RPMI8226 (cell line): ENCODE data around the gene SLC7A11.
A peak's percentile ranks its signal among the peaks of the same experiment; 100 is the strongest.

Experiments
- DNase-seq: peaks from one replicate; pipeline ENCODE4 v3.0.0-alpha.2; 2015

Gene SLC7A11

GRCh38 chr4:138205531-138206233 is 36.5 kb downstream of the SLC7A11 start:
- DNase-seq, result no peak

GRCh38 chr4:138204507-138204906 is 37.6 kb downstream of the SLC7A11 start:
- no peak for DNase-seq

GRCh38 chr4:138202686-138203085 is 39.5 kb downstream of the SLC7A11 start:
- DNase-seq, result no peak

- no peak for DNase-seq
Observed at GRCh38 chr4:138200236-138200590, 41.9 kb downstream of the SLC7A11 start.

GRCh38 chr4:138199568-138200235 is 42.4 kb downstream of the SLC7A11 start:
- DNase-seq, result no peak

GRCh38 chr4:138196153-138196552 is 46.0 kb downstream of the SLC7A11 start:
- DNase-seq, result no peak

GRCh38 chr4:138193963-138194362 is 48.2 kb downstream of the SLC7A11 start:
- no peak for DNase-seq

GRCh38 chr4:138192113-138192512 is 50.0 kb downstream of the SLC7A11 start:
- DNase-seq, result no peak

GRCh38 chr4:138190452-138190858 is 51.7 kb downstream of the SLC7A11 start:
- peak; percentile 33 for DNase-seq

GRCh38 chr4:138189206-138189605 is 52.9 kb downstream of the SLC7A11 start:
- no peak for DNase-seq

- no peak for DNase-seq
Observed at GRCh38 chr4:138188406-138189084, 53.6 kb downstream of the SLC7A11 start.

GRCh38 chr4:138185859-138186645 is 56.1 kb downstream of the SLC7A11 start:
- DNase-seq, result no peak

- DNase-seq, result no peak
Observed at GRCh38 chr4:138184886-138185285, 57.3 kb downstream of the SLC7A11 start.

GRCh38 chr4:138182838-138183426 is 59.2 kb downstream of the SLC7A11 start:
- peak; percentile 11 for DNase-seq

GRCh38 chr4:138181287-138181686 is 60.9 kb downstream of the SLC7A11 start:
- no peak for DNase-seq

GRCh38 chr4:138178566-138178965 is 63.6 kb downstream of the SLC7A11 start:
- DNase-seq, result no peak

GRCh38 chr4:138177278-138177968 is 64.7 kb downstream of the SLC7A11 start:
- no peak for DNase-seq

GRCh38 chr4:138174981-138175794 is 67.0 kb downstream of the SLC7A11 start:
- no peak for DNase-seq

GRCh38 chr4:138164208-138164607 is 77.9 kb downstream of the SLC7A11 start:
- DNase-seq, result no peak

GRCh38 chr4:138163171-138163570 is 79.0 kb downstream of the SLC7A11 start:
- no peak for DNase-seq

- DNase-seq, result no peak
Observed at GRCh38 chr4:138162259-138162658, 79.9 kb downstream of the SLC7A11 start.
